HL-60 (cell line): ENCODE data around the gene UBAC2.

Experiments used
- DNase-seq, 2 experiments: peaks; one replicate each; pipeline ENCODE4 v3.0.0-alpha.2; 2010 to 2020; ENCODE audit warnings: low read depth in 1 of 2, low spot score in 1 of 2
- H3K27ac ChIP-seq: fragments of 250-450 bp; sonication (Bioruptor Pico); replicated peaks from 2 replicates; pipeline ENCODE4 v1.5.1; 2020; ENCODE audit warnings: mild to moderate bottlenecking, moderate library complexity
- H3K27me3 ChIP-seq: fragments of 250-450 bp; sonication (Bioruptor Pico); 2 replicates; pipeline ENCODE4 v1.5.1; 2021; ENCODE audit warnings: mild to moderate bottlenecking, moderate library complexity; ENCODE audit not compliant: insufficient read depth, poor library complexity, severe bottlenecking
- H3K4me3 ChIP-seq: replicated peaks from 2 replicates; pipeline ENCODE4 v1.5.1; 2011; ENCODE audit warnings: mild to moderate bottlenecking, control low read depth, low read length; ENCODE audit not compliant: insufficient read depth
- GABPA ChIP-seq: IDR thresholded peaks from 2 replicates; pipeline ENCODE4 v1.6.1; 2012; ENCODE audit warnings: low read depth
- POLR2AphosphoS5 ChIP-seq: IDR thresholded peaks from 2 replicates; pipeline ENCODE4 v1.6.1; 2012; ENCODE audit warnings: low read depth
- REST ChIP-seq: IDR thresholded peaks from 2 replicates; pipeline ENCODE4 v1.6.1; 2012; ENCODE audit warnings: low read depth; ENCODE audit not compliant: insufficient replicate concordance
- SPI1 ChIP-seq: IDR thresholded peaks from 2 replicates; pipeline ENCODE4 v1.6.1; 2012; ENCODE audit warnings: low read depth, mild to moderate bottlenecking, borderline replicate concordance
- TF ChIP-seq, protein P1 (sequence below): IDR thresholded peaks from one replicate; pipeline ENCODE4 v1.5.1; 2011; ENCODE audit warnings: low read length, control low read depth, inconsistent platforms; ENCODE audit not compliant: insufficient read depth

The UBAC2 gene

GRCh38 chr13:99433543-99434075 is 233.0 kb downstream of the UBAC2 start:
- Histone ChIP-seq H3K27me3 (no peaks in the 10 kb centered on the region), H3K27ac (no peak overlapping the region), H3K4me3 (no peak overlapping the region)
- TF ChIP-seq SPI1, result no peak
- TF ChIP-seq GABPA, result no peak
- TF ChIP-seq, protein P1, sequence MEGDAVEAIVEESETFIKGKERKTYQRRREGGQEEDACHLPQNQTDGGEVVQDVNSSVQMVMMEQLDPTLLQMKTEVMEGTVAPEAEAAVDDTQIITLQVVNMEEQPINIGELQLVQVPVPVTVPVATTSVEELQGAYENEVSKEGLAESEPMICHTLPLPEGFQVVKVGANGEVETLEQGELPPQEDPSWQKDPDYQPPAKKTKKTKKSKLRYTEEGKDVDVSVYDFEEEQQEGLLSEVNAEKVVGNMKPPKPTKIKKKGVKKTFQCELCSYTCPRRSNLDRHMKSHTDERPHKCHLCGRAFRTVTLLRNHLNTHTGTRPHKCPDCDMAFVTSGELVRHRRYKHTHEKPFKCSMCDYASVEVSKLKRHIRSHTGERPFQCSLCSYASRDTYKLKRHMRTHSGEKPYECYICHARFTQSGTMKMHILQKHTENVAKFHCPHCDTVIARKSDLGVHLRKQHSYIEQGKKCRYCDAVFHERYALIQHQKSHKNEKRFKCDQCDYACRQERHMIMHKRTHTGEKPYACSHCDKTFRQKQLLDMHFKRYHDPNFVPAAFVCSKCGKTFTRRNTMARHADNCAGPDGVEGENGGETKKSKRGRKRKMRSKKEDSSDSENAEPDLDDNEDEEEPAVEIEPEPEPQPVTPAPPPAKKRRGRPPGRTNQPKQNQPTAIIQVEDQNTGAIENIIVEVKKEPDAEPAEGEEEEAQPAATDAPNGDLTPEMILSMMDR, result no peak
- no peak for TF ChIP-seq POLR2AphosphoS5
- TF ChIP-seq REST, result no peak
- no peak for DNase-seq

GRCh38 chr13:99434258-99434788 is 233.7 kb downstream of the UBAC2 start:
- Histone ChIP-seq H3K4me3 (no peak overlapping the region), H3K27me3 (no peaks in the 10 kb centered on the region), H3K27ac (no peak overlapping the region)
- TF ChIP-seq REST, result no peak
- no peak for TF ChIP-seq GABPA
- TF ChIP-seq SPI1, result no peak
- TF ChIP-seq POLR2AphosphoS5, result no peak
- TF ChIP-seq, protein P1, result no peak
- no peak for DNase-seq

- DNase-seq, result no peak
- TF ChIP-seq GABPA (no peak), POLR2AphosphoS5 (no peak), REST (no peak), SPI1 (no peak)
- TF ChIP-seq, protein P1, result no peak
- Histone ChIP-seq H3K4me3 (no peak overlapping the region), H3K27me3 (no peaks in the 10 kb centered on the region), H3K27ac (no peak overlapping the region)
These were observed 234.5 kb downstream of the UBAC2 start for GRCh38 chr13:99435116-99435515.
